Inflammatory macrophage (primary cell): ENCODE measurements around the gene ARHGAP10.

Experiments
- DNase-seq, 2 donors: peaks; one replicate each; pipeline ENCODE4 v3.0.0-alpha.2; 2020 to 2022

Gene ARHGAP10

GRCh38 chr4:147733716-147734344 is 1.9 kb downstream of the ARHGAP10 start:
- DNase-seq: peak; percentile 31 to 43

- DNase-seq: peak in 1 of 2 donors; percentile 13
Observed at GRCh38 chr4:147734496-147734895, 2.6 kb downstream of the ARHGAP10 start.

- DNase-seq: no peak
Observed at GRCh38 chr4:147735413-147736301, 3.8 kb downstream of the ARHGAP10 start.

- no peak for DNase-seq
Observed at GRCh38 chr4:147736458-147736857, 4.6 kb downstream of the ARHGAP10 start.

- no peak for DNase-seq
Observed at GRCh38 chr4:147737623-147738022, 5.7 kb downstream of the ARHGAP10 start.

GRCh38 chr4:147739239-147739823 is 7.4 kb downstream of the ARHGAP10 start:
- no peak for DNase-seq

- DNase-seq: no peak
Observed at GRCh38 chr4:147740176-147740575, 8.3 kb downstream of the ARHGAP10 start.

- DNase-seq: no peak
Observed at GRCh38 chr4:147741190-147741788, 9.4 kb downstream of the ARHGAP10 start.

GRCh38 chr4:147747787-147748454 is 16.0 kb downstream of the ARHGAP10 start:
- DNase-seq: no peak

GRCh38 chr4:147749811-147750321 is 18.0 kb downstream of the ARHGAP10 start:
- no peak for DNase-seq

GRCh38 chr4:147753047-147753446 is 21.2 kb downstream of the ARHGAP10 start:
- DNase-seq: no peak

- no peak for DNase-seq
Observed at GRCh38 chr4:147754037-147754445, 22.2 kb downstream of the ARHGAP10 start.

- DNase-seq: peak; percentile 18 to 30
Observed at GRCh38 chr4:147755561-147756295, 23.8 kb downstream of the ARHGAP10 start.

GRCh38 chr4:147756417-147756816 is 24.5 kb downstream of the ARHGAP10 start:
- no peak for DNase-seq

GRCh38 chr4:147760176-147760575 is 28.3 kb downstream of the ARHGAP10 start:
- DNase-seq: no peak

GRCh38 chr4:147760695-147761094 is 28.8 kb downstream of the ARHGAP10 start:
- no peak for DNase-seq

- DNase-seq: no peak
Observed at GRCh38 chr4:147761218-147761883, 29.5 kb downstream of the ARHGAP10 start.

GRCh38 chr4:147764337-147764736 is 32.4 kb downstream of the ARHGAP10 start:
- DNase-seq: no peak

- no peak for DNase-seq
Observed at GRCh38 chr4:147765121-147765529, 33.2 kb downstream of the ARHGAP10 start.

- peak; percentile 90 to 91 for DNase-seq
Observed at GRCh38 chr4:147768113-147768512, 36.2 kb downstream of the ARHGAP10 start.

- DNase-seq: no peak
Observed at GRCh38 chr4:147769386-147769785, 37.5 kb downstream of the ARHGAP10 start.
